HG02852 (cell line): ENCODE data around the gene CYSTM1.

Experiments
- ATAC-seq: cut with Tn5 transposase; IDR thresholded peaks from one replicate; pipeline ENCODE4 v1.9.1; 2021; ENCODE audit warnings: mild to moderate bottlenecking, moderate library complexity; ENCODE audit not compliant: unreplicated experiment

Gene CYSTM1

DNA sequence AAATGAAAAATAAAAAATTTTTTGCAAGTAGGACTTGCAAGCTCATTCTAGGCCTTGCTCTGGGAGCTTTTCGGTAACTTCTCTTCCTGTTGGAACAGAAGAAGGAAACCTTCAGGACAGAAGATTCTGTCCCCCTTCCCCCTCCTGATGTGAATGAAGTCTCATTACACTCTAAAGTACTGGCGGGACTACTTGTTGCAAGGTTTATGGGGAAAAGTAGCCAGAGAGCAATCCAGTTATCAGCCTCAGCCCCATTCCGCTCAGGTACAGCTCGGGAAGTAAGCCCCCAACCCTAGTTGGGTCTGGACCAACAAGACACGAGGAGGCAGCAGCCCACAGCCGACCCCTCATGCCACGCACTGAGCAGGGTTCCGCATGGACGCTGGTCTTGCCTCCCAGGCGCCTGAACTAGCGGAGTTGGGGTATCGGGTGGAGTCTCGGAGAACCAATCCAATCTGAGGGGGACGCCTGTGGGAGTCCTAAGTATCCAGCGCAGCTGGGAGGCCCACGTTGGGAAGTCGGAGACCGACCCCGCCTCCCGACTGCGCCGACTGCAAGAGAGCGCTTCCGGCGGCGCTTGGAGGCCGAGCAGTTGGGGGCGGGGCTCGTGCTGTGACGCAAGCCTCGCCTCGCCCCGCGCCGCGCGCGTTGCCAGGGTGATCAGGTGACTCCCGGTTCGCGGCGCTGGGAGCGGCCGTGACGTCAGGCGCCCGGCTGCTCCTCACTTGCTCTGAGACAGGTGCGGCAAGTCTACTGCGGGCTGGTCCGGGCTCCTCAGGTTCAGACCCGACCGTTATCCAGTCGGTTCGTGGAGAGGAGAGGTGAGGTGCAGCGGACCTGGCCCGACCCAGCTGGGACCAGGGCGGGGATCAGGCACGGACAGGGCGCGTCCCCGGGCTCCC is at the start of gene CYSTM1:
Gene CYSTM1 (plus strand): TSS at position 724 of the 902 bp plus-strand sequence. CDS start 19,278 bp downstream, outside the sequence.
- ATAC-seq, result peak; percentile 91

GRCh38 chr5:140125637-140126036 is 49.4 kb upstream of the CYSTM1 start, which contains the start of gene IGIP:
TSS of gene IGIP (plus strand) at chr5:140125937. CDS start at chr5:140128477, 2,540 bp downstream.
- ATAC-seq, result no peak

DNA sequence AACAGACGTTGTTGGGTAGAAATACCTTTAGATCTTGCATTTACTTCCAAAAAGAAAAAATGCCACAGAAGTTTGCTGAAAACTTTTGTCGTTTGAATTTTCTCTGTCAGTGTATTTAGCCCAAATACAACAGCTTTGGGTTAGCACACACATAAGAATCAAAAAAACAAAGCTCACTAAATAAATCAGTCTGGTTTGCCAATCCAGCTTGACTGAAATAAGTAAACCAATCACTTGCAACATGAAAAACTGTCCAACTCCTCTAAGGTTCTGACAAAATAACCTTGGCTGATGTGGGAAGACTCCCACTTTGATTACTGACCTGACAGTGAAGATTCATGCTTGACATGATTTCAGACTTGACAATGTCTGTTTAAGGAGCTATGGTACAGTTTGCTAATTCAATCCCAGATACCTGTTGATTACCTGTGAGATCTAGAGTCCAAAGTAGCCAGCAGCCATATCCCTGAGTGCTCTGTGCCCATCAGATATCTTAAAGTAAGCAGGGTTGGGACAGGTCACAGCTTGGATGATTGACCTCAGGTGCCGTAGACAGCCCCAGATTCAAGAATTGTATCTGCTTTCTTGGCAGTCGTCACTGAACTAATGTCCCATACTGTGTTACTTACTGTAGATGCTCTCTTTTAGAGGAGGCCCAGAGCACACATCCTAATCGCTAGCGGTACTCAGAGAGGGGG is 48.5 kb upstream of the CYSTM1 start:
- no peak for ATAC-seq

GRCh38 chr5:140128376-140128775 is 46.6 kb upstream of the CYSTM1 start:
- ATAC-seq, result no peak

DNA sequence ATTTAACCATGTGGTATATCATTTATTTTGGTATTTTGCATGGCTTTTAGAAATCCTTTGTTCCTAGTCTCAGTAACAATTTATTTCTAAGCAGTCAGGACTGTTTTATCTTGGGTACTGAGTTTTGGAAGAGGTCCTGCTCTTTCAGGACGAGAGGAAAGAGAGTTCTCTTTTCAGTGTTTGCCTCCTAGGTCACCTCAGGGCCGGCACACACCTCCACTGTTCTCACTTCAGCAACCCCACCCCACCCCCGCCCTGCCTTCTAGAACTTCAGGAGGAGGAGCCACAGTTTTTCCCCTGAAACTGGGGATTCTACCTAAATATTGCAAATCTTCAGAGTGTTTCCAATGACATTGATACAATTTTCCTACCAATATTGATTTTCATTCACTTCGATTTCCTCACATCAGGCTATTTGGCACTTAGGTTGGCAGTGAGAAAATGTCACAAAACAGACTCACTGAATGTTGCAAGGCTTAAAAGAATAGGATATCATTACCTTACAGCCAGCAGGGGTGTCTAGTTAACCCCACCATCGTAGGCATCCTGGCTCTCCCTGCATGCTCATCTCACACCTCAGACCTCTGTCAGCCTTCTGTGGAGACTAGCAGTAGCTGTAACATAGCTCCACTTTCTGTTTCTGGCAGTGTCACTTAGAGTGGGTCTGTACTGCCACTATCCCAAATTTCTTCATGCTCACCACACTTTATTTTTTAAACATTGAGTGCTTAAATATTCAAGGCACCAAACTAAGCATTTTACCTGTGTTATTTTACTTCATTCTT is 43.8 kb upstream of the CYSTM1 start:
- no peak for ATAC-seq

- no peak for ATAC-seq
These were observed 43.0 kb upstream of the CYSTM1 start for GRCh38 chr5:140131967-140132409.

- ATAC-seq, result no peak
These were observed 41.3 kb upstream of the CYSTM1 start for GRCh38 chr5:140133514-140134167.

- ATAC-seq, result no peak
These were observed 40.6 kb upstream of the CYSTM1 start for GRCh38 chr5:140134277-140134935.

DNA sequence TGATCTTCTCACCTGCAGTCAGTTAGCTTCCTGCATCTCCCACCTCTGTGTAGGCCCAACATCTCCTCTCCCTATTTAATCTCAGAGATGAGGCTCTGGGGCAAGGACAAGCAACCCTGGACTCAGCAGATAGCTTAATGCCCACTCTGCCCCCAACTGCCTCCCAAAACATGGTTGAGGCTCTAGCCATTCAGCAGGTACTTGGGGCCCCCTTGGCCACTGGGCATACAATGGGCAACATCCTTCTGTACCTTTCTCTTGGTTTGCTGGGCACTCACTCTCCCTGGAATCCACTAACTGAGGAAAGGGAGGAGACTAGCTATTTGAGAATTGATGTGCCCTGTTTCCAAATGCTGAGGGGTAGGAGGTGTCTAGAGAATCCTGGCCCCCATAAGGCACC is 39.9 kb upstream of the CYSTM1 start:
- no peak for ATAC-seq

DNA sequence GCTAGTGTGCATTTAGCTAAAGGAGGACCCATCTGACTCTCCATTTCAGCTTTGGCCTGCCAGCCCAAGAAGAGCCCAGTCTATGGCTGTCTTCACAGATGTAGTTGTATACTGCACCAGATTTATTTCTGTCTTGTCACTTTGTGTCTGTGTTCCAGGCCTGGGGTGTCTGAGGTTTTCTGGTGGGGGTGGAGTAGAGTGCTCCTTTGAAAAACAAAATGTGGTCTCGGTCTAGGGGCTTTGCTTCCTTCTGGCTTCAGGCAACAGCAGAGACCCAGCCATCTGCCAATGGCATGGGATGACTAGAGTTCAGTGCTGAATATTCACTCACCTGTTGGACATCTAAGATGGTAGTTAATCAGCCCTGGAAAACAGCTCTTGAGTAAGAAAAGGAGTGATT is 38.4 kb upstream of the CYSTM1 start:
- no peak for ATAC-seq

GRCh38 chr5:140140435-140140834 is 34.6 kb upstream of the CYSTM1 start:
- no peak for ATAC-seq

DNA sequence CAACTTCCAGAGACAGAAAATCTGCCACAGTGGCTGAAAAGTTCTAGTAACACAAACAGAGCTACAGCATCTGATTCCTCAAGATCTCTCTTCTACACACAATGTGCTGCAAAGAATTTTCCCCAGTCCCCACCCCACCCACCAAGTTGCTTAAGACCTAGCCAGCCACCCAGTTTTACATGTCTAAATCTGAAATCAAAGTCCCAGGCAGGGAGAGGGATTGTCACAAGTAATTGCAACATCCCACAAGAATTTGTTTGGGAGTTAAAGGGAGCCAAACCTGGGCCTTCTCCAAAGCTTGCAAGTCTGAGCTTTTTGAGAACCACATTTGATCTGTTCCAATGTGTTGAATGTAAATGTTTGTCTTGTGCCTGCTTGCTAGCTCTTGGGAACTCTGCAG is 33.7 kb upstream of the CYSTM1 start:
- no peak for ATAC-seq

DNA sequence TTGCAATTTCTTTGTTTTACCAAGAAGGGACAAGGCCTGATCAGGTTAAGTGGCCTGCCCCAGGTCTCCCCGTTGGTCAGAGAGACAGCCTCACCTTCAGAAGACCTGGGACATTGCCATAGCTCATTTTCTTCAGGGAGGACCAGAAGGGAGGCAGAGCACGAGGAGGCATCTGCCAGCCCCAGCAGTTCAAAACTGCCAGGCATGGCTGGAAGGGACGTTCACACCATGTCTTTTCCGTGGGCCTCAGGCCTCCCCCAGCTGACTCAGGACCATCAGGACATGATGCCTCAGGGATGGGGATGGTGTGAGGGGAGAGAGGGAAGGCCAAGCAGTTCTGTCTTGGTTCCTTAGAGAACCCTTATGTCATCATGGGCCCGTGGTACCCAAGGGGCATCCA is 32.7 kb upstream of the CYSTM1 start:
- ATAC-seq, result no peak

DNA sequence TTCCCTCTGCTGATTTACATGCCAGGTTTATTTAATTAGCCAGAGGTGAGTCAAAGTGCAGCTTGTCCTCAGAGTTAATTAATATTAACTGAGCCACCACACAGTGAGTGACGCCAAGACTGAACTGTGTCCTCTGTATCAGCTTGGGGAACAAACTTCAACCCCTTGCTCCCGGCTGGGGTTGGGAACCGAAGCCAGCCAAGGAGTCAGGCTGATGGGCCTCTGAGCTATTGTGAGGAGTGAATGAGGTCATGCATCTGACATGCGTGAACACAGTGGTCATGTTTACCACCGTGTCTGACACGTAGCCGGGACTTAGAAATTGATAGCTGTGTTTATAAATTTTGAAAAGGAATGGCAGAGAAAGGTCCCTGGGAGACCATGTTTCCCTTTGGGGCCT is 32.1 kb upstream of the CYSTM1 start:
- no peak for ATAC-seq

- peak; percentile 9 for ATAC-seq
These were observed 31.3 kb upstream of the CYSTM1 start for GRCh38 chr5:140143521-140144258.

DNA sequence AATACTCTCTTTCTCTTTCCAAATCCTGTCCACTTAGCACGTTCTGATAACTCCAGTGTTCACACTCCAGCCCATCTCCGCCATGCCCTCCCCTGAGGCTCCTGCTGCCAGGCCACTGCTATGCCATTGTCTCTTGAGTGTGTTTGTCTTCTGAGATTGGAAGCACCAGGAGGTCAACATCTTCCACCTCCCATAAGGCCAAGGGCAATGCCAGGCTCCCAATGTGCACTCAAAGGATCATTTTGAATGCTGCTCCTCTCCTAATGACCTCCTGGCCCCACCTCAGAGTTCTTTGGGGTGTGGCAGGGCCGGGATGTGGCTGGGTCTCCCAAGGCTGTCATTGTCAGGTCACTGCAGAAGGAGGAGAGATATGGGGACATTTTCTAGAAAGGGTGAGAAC is 29.7 kb upstream of the CYSTM1 start:
- no peak for ATAC-seq

- ATAC-seq, result peak; percentile 66
These were observed 29.0 kb upstream of the CYSTM1 start for GRCh38 chr5:140145818-140146522.

GRCh38 chr5:140146523-140146842 is 28.5 kb upstream of the CYSTM1 start:
- ATAC-seq, result no peak

DNA sequence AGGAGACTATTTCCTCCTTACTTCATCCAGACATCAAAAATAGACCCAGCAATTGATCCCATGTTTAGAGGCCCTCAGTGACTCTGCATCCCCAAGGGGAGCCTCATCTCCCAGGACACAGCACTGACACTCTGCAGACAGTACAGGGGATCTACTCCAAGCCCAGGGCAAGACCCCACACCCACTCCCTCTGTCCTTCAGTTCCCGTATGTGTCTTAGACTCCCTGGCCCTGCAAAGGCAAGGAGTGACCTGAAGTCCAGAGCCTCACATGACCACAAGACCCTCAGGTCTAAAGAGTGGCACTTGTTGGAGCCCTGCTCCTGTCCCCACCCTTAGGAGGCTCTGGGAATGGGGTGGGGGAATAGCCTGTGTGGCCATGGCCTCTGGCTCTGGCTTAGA is 27.5 kb upstream of the CYSTM1 start:
- no peak for ATAC-seq
